MM.1S (cell line): Measurements from ENCODE around the gene LINGO3.

Experiments used
- EZH2 ChIP-seq: fragments of 300-600 bp; sonication (generic); optimal IDR thresholded peaks from 2 replicates; pipeline ENCODE3; 2017; ENCODE audit warnings: low read depth, mild to moderate bottlenecking, antibody characterized with exemption, low read length, mixed read lengths
- EZH2phosphoT487 ChIP-seq: fragments of 300-600 bp; sonication (generic); IDR thresholded peaks from 2 replicates; pipeline ENCODE4 v1.6.1; 2018; ENCODE audit warnings: antibody characterized with exemption, low read length
- TF ChIP-seq, protein P1 (sequence below): fragments of 300-600 bp; sonication (generic); IDR thresholded peaks from 2 replicates; pipeline ENCODE4 v1.5.1; 2016; ENCODE audit warnings: antibody characterized with exemption, low read length, mixed read lengths

- no peak for TF ChIP-seq EZH2
- TF ChIP-seq, protein P1, sequence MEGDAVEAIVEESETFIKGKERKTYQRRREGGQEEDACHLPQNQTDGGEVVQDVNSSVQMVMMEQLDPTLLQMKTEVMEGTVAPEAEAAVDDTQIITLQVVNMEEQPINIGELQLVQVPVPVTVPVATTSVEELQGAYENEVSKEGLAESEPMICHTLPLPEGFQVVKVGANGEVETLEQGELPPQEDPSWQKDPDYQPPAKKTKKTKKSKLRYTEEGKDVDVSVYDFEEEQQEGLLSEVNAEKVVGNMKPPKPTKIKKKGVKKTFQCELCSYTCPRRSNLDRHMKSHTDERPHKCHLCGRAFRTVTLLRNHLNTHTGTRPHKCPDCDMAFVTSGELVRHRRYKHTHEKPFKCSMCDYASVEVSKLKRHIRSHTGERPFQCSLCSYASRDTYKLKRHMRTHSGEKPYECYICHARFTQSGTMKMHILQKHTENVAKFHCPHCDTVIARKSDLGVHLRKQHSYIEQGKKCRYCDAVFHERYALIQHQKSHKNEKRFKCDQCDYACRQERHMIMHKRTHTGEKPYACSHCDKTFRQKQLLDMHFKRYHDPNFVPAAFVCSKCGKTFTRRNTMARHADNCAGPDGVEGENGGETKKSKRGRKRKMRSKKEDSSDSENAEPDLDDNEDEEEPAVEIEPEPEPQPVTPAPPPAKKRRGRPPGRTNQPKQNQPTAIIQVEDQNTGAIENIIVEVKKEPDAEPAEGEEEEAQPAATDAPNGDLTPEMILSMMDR, result no peak
- TF ChIP-seq EZH2phosphoT487, result no peak
These were observed 37.9 kb downstream of the LINGO3 start for GRCh38 chr19:2270157-2270422.
